Amygdala (tissue), 56 donors: ENCODE results near the gene OSTM1.
A peak's percentile ranks its signal among the peaks of the same experiment; 100 is the strongest.

Experiments used
- DNase-seq, 56 donors: peaks; one replicate each; lab custom pipeline; 2025; lab: John Stamatoyannopoulos, UW

OSTM1 gene

GRCh38 chr6:108105571-108105970 lies 31.0 kb upstream of the OSTM1 start:
- DNase-seq: no peak

- DNase-seq: no peak
Observed at GRCh38 chr6:108102965-108103364, 28.4 kb upstream of the OSTM1 start.

DNA sequence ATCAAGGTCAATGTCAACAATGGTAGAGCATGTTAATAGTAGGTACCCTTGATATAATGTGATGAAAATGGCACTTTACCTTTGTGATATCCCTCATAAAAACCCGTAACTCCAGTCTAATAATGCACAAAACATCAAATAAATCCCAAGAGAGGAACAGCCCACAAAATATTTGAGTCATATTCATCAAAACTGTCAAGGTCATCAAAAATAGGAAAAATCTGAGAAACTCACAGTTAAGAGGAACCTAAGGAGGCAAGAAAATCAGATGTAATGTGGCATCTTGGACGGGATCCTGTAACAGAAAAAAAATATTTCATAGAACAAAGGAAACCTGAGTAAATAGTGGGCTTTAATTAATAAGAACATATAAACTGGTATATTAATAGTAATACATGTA lies 25.5 kb upstream of the OSTM1 start:
- no peak for DNase-seq

DNA sequence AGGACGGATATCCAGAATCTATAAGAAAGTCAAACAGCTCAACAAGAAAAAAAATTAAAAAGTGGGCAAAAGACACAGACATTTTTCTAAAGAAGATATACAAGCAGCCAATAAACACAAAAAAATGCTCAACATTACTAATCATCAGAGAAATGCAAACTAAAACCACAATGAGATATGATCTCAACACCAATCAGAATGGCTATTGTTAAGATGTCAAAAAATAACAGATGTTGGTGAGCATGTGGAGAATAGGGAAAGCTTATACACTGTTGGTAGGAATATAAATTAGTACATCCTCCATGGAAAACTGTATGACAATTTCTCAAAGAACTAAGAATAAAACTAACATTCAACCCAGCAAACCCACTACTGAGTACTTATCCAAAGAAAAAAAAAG lies 23.3 kb upstream of the OSTM1 start:
- no peak for DNase-seq

DNA sequence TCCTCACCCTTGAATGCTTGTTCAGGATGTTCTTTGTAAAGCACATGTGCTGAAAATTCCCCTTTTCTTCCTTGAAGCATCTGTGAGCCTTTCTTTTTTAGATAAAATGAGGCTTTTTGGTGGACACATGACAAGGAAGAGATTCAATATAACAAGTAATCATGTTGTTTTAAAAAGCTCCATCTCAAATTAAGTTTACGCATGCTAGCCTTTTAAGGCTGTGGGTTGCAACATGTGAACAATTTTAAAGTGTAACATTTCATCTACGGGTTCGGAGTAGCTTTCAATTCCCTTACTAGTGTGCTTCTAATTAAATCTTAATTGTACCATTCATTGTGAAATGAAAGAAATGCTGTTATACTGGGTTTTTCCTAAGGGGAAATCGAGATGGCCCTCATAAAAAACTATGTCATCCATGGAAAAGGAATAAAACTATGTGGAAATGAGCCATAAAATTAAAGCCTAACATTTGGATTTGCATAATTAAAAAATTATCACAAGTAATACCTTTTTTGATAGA lies 19.3 kb upstream of the OSTM1 start:
- DNase-seq: no peak

- no peak for DNase-seq
Observed at GRCh38 chr6:108091288-108091687, 16.7 kb upstream of the OSTM1 start.

- no peak for DNase-seq
Observed at GRCh38 chr6:108083349-108083748, 8.8 kb upstream of the OSTM1 start.

DNA sequence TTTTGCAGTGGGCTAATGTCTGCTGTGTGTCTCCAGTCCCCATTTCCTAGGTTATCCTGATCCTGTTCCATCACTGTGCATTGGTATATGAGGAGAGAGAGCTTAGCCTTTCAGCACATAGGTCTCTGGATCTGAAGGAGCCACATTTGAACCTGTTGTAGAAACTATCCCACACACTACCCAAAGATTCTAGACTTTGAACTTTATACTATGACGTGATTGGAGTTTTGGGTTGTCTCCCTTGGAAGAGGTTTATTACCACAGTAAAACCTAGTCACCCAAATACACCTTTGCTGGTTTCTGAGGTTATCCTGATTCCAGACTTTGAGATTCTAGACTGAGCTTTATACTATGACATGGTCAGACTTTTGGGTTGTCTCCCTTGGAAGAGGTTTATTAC lies 8.0 kb upstream of the OSTM1 start:
- DNase-seq: no peak

DNA sequence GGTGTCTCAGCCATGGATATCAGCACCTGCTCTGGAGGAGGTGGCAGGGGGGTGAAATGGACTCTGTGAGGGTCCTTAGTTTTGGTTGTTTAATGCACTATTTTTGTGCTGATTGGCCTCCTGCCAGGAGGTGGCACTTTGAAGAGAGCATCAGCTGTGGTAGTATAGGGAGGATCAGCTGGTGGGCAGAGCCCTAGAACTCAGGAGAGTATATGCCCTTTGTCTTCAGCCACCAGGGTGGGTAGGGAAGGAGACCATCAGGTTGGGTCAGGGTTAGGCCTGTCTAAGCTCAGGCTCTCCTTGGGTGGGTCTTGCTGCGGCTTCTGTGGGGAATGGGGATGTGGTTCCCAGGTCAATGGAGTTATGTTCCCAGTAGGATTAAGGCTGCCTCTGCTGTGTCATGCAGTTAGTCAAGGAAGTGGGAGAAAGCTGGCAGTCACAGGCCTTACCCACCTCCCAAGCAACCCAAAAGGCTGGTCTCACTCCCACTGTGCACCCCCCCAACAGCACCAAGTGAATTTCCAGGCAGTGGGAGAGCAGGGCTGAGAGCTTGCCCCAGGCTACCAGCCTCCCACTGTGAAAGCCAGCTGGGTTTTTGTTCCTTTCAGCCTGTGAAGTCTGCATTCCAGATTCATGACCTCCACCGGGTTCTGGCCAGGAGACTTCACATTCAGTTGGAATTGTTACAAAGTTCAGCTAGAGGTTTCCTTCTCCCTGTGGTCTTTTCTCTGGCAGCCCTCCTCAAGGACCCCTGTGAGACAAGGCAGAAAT lies 5.7 kb upstream of the OSTM1 start:
- no peak for DNase-seq

DNA sequence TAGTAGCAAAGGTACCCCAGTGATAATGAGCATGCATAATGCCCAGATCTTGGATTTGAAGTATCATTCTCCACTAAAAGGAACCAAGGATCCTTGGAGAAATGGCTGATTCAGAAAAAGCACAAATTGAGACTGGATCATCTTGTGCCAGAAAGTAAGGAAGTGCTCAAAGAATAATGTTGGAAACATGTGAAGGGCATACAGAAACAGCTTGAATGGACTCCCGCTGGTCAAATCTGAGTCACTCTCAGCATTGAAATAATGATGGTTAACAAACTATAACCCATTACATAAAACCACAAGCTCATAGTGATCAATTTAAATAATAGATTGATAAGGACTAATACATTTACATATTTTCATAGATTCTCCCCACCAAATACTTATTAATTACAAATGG lies 3.6 kb upstream of the OSTM1 start:
- DNase-seq: no peak

DNA sequence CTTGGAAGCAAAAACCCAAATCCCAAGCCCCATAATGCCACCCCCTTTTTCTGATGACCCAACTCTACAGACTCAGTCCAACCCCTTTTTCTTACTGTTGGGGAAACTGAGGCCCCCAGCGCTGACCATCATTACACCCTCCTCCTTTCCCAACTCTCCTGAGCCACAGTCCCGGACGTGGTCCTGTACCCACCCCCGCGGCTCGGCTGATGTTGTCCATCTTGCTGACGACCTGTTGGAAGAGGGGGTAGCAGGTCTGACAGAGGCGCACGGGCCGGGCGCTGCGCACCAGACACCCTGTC lies 533 bp downstream of the OSTM1 start:
- peak in 1 of 56 donors; percentile 35 for DNase-seq

DNA sequence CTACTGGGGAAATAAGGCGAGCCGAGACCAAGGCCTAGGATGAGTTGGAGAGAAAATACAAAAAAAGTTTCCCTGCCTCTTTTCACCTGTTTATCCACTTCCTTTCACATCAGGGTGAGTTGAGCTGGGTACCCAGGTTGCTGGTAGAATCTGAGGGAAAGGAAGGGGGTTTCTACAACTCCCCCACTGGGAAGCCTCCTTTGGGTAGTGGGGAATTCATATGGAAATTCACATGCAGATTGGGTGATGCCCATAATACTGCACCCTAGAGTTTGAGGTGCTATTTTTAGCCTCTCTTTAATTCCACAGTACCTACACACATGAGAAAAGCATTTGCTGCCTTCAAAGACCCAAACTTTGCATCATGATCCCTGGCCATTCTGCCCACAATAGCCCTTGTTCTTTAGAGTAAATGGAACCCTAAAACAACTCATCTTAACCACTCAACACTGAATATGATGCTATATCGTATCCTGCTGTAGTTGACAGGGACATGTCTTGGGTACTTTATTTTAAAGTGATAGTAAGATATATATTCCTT lies 2.7 kb downstream of the OSTM1 start:
- DNase-seq: no peak

- no peak for DNase-seq
Observed at GRCh38 chr6:108068618-108069017, 5.9 kb downstream of the OSTM1 start.

DNA sequence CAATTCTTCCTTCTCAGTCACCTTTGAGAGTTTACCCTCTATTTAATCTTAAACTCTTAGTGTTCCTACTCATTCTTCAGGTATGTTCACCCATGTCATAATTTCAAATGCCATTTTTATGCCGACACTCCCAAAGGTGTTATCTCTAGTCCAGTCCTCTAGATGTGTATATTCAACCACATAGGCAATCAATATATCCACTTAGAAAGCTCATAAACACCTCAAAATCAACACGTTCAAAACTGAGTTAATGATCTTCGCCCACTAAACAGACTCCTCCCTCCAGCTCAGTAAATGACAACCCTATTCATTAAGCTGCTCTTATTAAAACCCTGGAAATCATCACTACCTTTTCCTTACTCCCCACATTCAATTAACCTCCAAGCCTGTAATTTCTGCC lies 6.4 kb downstream of the OSTM1 start:
- no peak for DNase-seq

DNA sequence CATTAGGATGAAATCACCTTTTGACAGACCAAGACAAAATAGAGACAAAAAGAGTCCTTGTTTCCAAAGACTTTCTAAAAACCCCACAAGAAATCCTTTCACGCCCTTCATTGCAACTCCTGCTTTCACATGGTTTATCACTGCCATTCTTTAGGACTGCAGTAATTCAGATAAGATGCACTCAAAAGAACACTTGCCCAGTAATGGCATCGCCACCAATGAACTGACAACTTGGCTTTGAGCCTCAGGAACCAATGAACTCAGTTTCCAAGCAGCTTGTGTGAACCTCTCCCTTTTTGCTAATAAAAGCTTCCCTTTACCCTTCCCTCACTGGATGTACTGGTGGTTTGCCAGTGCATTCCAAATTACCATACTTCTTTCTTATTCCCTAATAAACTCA lies 21.8 kb downstream of the OSTM1 start:
- no peak for DNase-seq

DNA sequence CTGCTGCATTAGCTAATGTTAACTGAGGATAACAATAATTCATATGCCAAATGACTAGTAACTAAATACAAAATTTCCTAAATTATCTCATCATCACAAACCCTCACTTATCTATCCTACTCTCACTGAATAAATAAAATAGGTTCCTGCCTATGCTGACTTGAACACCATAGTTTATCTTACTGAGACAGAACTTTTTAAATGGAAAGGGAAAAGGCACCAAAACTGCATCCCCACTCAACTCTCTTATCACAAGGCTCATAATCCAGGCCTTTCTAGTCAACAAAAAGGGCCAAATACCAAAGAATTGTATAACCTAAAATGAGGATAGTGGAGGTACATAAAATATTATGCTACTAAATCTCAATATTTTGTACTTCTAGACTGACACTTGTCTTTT lies 23.1 kb downstream of the OSTM1 start:
- DNase-seq: no peak

- DNase-seq: no peak
Observed at GRCh38 chr6:108039681-108040080, 34.9 kb downstream of the OSTM1 start.

- DNase-seq: no peak
Observed at GRCh38 chr6:108036884-108037283, 37.7 kb downstream of the OSTM1 start.

GRCh38 chr6:108031968-108032367 lies 42.6 kb downstream of the OSTM1 start:
- no peak for DNase-seq

GRCh38 chr6:108030211-108030610 lies 44.3 kb downstream of the OSTM1 start:
- DNase-seq: no peak

DNA sequence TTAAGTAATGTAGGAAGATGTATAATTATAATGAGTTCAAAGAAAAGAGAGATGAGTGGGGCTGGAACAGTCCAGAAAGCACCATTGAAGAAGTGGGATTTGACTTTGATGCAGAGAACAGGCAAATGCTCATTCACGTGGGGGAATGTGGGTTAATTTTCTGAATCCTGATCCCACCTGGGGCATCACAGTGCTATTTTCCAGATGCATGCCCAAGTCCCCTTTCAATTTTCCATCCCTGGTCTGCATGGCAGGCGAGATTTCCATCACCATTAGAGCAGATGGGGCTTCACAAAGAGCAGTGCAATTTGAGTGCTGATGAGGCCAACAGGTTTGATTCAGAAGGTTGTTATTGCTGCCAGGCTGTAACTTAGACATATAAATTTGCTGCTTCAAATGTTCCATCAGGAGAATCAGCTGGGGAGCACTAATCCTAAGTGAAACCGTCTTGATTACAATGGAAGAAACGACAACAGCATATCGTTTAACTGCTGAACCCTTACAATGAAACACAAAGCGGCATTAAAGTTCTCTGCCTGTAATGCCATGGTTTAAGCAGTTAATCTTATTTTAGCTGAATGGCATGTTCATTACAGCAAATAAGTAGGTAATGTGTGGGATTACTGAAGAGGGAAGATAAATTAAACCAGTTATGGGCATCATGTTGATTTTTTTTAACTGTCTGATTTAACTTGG lies 45.2 kb downstream of the OSTM1 start:
- DNase-seq: no peak

DNA sequence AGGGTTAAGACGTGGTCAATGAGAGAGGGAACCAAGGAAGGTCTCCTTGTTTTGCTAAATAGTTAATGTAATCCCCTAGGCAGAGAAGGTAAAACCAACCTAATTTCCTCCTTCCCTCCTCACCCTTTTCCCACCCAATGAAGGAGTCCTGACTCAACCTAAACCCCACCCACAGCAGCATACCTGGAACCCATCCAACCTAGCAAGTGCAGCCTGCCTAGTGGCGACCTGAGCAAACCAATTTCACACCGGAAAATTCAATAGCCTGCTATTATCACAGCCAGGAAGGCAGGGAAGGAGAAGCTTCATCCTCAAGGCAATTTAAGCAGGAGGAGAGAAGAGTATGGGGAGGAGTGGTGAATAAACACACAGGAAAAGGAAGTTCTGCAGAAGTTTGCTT lies 46.9 kb downstream of the OSTM1 start:
- DNase-seq: no peak
